GM23338 (cell line): ENCODE data around the gene PBX3. TPM values are rescaled to one million over a fixed set of nuclear protein-coding genes. Genes with fewer than 3 reads are reported as not detected.

Source experiments
- ATAC-seq: fragments of 200-7000 bp; cut with Tn5 transposase; 3 replicates; pipeline ENCODE4 v1.9.1; 2020
- DNase-seq: peaks from one replicate; pipeline ENCODE4 v3.0.0-alpha.2; 2015; ENCODE audit warnings: low spot score
- H2AFZ ChIP-seq: fragments of 200-600 bp; sonication (generic); 2 replicates; pipeline ENCODE4 v1.8.0; 2016; ENCODE audit warnings: antibody characterized with exemption, mild to moderate bottlenecking, moderate library complexity
- H3F3A ChIP-seq: fragments of 200-600 bp; sonication (generic); replicated peaks from 2 replicates; pipeline ENCODE4 v1.8.0; 2017; ENCODE audit warnings: antibody characterized with exemption, mixed run types, low read depth
- H3K27ac ChIP-seq: fragments of 200-600 bp; sonication (generic); 2 replicates; pipeline ENCODE4 v1.6.1; 2016; ENCODE audit warnings: low read depth
- H3K27me3 ChIP-seq: fragments of 200-600 bp; sonication (generic); 2 replicates; pipeline ENCODE4 v1.8.0; 2016; ENCODE audit warnings: mild to moderate bottlenecking, mixed run types, moderate library complexity; ENCODE audit not compliant: insufficient read depth
- H3K36me3 ChIP-seq: fragments of 200-600 bp; sonication (generic); 2 replicates; pipeline ENCODE4 v1.8.0; 2016; ENCODE audit warnings: mild to moderate bottlenecking; ENCODE audit not compliant: insufficient read depth
- H3K4me1 ChIP-seq: fragments of 200-600 bp; sonication (generic); 2 replicates; pipeline ENCODE4 v1.8.0; 2016; ENCODE audit warnings: mild to moderate bottlenecking, moderate library complexity; ENCODE audit not compliant: insufficient read depth
- H3K4me2 ChIP-seq: fragments of 200-600 bp; sonication (generic); 2 replicates; pipeline ENCODE4 v1.7.1; 2017; ENCODE audit warnings: mixed run types
- H3K4me3 ChIP-seq: fragments of 200-600 bp; sonication (generic); 2 replicates; pipeline ENCODE4 v1.6.1; 2016; ENCODE audit warnings: mixed run types
- H3K79me2 ChIP-seq: fragments of 200-600 bp; sonication (generic); replicated peaks from 2 replicates; pipeline ENCODE4 v1.8.0; 2017; ENCODE audit warnings: mild to moderate bottlenecking; ENCODE audit not compliant: insufficient read depth
- H3K9me2 ChIP-seq: fragments of 200-600 bp; sonication (generic); 2 replicates; pipeline ENCODE4 v1.8.0; 2017; ENCODE audit not compliant: insufficient read depth
- H4K20me1 ChIP-seq: fragments of 200-600 bp; sonication (generic); replicated peaks from 2 replicates; pipeline ENCODE4 v1.8.0; 2017; ENCODE audit warnings: mild to moderate bottlenecking; ENCODE audit not compliant: insufficient read depth
- H3K27ac Mint-ChIP-seq: 2 replicates; pipeline ENCODE4 v1.8.0; 2020; ENCODE audit warnings: inconsistent platforms, mild to moderate bottlenecking, moderate library complexity, mixed read lengths
- H3K27me3 Mint-ChIP-seq: 3 replicates; pipeline ENCODE4 v1.8.0; 2022; ENCODE audit warnings: low read depth, mild to moderate bottlenecking, moderate library complexity, mixed read lengths, inconsistent platforms; ENCODE audit not compliant: insufficient read depth, poor library complexity
- H3K36me3 Mint-ChIP-seq: 3 replicates; pipeline ENCODE4 v1.8.0; 2021; ENCODE audit warnings: low read depth, mild to moderate bottlenecking, inconsistent platforms, moderate library complexity, mixed read lengths
- H3K4me1 Mint-ChIP-seq: 3 replicates; pipeline ENCODE4 v1.8.0; 2020; ENCODE audit warnings: mild to moderate bottlenecking, inconsistent platforms, mixed read lengths
- H3K4me3 Mint-ChIP-seq: 3 replicates; pipeline ENCODE4 v1.8.0; 2021; ENCODE audit warnings: moderate library complexity, mild to moderate bottlenecking, inconsistent platforms, mixed read lengths
- H3K9me3 Mint-ChIP-seq: 3 replicates; pipeline ENCODE4 v1.8.0; 2020; ENCODE audit warnings: moderate library complexity, mild to moderate bottlenecking, inconsistent platforms, mixed read lengths
- CREB1 ChIP-seq: fragments of 250-450 bp; sonication (Bioruptor Pico); IDR thresholded peaks from 2 replicates; pipeline ENCODE4 v1.5.0; 2020; ENCODE audit warnings: low read depth, mild to moderate bottlenecking, moderate library complexity
- EZH2 ChIP-seq: fragments of 200-600 bp; sonication (generic); IDR thresholded peaks from one replicate; pipeline ENCODE4 v1.8.0; 2017; ENCODE audit warnings: antibody characterized with exemption, mild to moderate bottlenecking, low read depth; ENCODE audit not compliant: unreplicated experiment
- EZH2phosphoT487 ChIP-seq: fragments of 200-600 bp; sonication (generic); IDR thresholded peaks from one replicate; pipeline ENCODE4 v1.8.1; 2018; ENCODE audit warnings: antibody characterized with exemption; ENCODE audit not compliant: unreplicated experiment
- POLR2AphosphoS5 ChIP-seq: IDR thresholded peaks from 2 replicates; pipeline ENCODE4 v1.6.1; 2016; ENCODE audit warnings: antibody characterized with exemption, low read depth
- REST ChIP-seq: IDR thresholded peaks from one replicate; pipeline ENCODE4 v1.6.1; 2018; ENCODE audit warnings: antibody characterized with exemption; ENCODE audit not compliant: unreplicated experiment
- ZNF114 ChIP-seq: fragments of 250-450 bp; sonication (Bioruptor Pico); IDR thresholded peaks from 2 replicates; pipeline ENCODE4 v1.5.0; 2020; ENCODE audit warnings: mild to moderate bottlenecking, moderate library complexity
- ZNF331 ChIP-seq: fragments of 250-450 bp; sonication (Bioruptor Pico); IDR thresholded peaks from 2 replicates; pipeline ENCODE4 v1.5.0; 2020; ENCODE audit warnings: low read depth, mild to moderate bottlenecking, moderate library complexity
- ZNF462 ChIP-seq: fragments of 250-450 bp; sonication (Bioruptor Pico); IDR thresholded peaks from 2 replicates; pipeline ENCODE4 v1.5.0; 2020; ENCODE audit warnings: mild to moderate bottlenecking, moderate library complexity
- polyA plus RNA-seq: library from polyadenylated mRNA; unstranded; fragments of >200 nt; fragmentation: Nextera tagmentation; extraction: Ambion mirVana; gene quantifications from 2 replicates; pipeline ENCODE4 v1.2.1, GENCODE V29; 2016
- total RNA-seq: library from RNA; depleted of rRNA; stranded (reverse); fragments of >200 nt; shearing (Covaris generic); gene quantifications from 2 replicates; pipeline ENCODE4 v1.2.3, GENCODE V29; 2014
- TF ChIP-seq, protein P1 (sequence below): IDR thresholded peaks from 2 replicates; pipeline ENCODE4 v1.6.1; 2016; ENCODE audit warnings: antibody characterized with exemption

Gene PBX3
- total and polyA plus RNA-seq, 2 experiments from 2014 or later = 28.9 to 50.5 TPM

GRCh38 chr9:125745018-125745417 lies 2.2 kb upstream of the PBX3 start:
- 0 out of 2 replicates have a peak, but pooled peaks cover 3% of the 10 kb centered on the region for H3F3A ChIP-seq
- no peaks in the 10 kb centered on the region for H4K20me1 ChIP-seq
- no peak for DNase-seq
- H3K79me2 ChIP-seq = peaks cover 21% of the 10 kb centered on the region
- TF ChIP-seq ZNF331 (CRISPR knock-in tag) = no peak
- TF ChIP-seq REST = no peak
- no peak for TF ChIP-seq EZH2
- TF ChIP-seq, protein P1, sequence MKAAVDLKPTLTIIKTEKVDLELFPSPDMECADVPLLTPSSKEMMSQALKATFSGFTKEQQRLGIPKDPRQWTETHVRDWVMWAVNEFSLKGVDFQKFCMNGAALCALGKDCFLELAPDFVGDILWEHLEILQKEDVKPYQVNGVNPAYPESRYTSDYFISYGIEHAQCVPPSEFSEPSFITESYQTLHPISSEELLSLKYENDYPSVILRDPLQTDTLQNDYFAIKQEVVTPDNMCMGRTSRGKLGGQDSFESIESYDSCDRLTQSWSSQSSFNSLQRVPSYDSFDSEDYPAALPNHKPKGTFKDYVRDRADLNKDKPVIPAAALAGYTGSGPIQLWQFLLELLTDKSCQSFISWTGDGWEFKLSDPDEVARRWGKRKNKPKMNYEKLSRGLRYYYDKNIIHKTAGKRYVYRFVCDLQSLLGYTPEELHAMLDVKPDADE = no peak
- TF ChIP-seq CREB1 (CRISPR knock-in tag) = no peak
- TF ChIP-seq ZNF462 (CRISPR knock-in tag) = no peak
- no peak for TF ChIP-seq EZH2phosphoT487
- TF ChIP-seq POLR2AphosphoS5 = no peak
- TF ChIP-seq ZNF114 (CRISPR knock-in tag) = no peak
- peak overlapping the region; percentile 72; the same call in 1 of the 2 replicates for H3K4me2 ChIP-seq
- H3K36me3 ChIP-seq = no peaks in the 10 kb centered on the region
- H3K9me2 ChIP-seq = no peaks in the 10 kb centered on the region
- Mint-ChIP-seq H3K9me3 (no peaks in the 10 kb centered on the region), H3K27ac (no peak overlapping the region), H3K4me1 (peaks cover 26% of the 10 kb centered on the region), H3K36me3 (peaks cover 12% of the 10 kb centered on the region), H3K4me3 (no peak overlapping the region; the same call in 2 of the 3 replicates), H3K27me3 (peaks cover 13% of the 10 kb centered on the region)
- H2AFZ ChIP-seq = peak overlapping the region; percentile 53; the same call in 1 of the 2 replicates
- H3K27me3 ChIP-seq = peaks cover 8% of the 10 kb centered on the region; the same call in 1 of the 2 replicates
- no peak overlapping the region for H3K27ac ChIP-seq
- H3K4me1 ChIP-seq = peaks cover 27% of the 10 kb centered on the region
- no peak overlapping the region for H3K4me3 ChIP-seq
- no peak for ATAC-seq
